ENCODE data around the gene COL26A1.
"Not testable (repeated sequence)": the region's sequence is repeated elsewhere in the genome, so short reads cannot be mapped to it uniquely, and the experiment has no call there.

Gene COL26A1

GRCh38 chr7:101340379-101340778, 22.3 kb upstream of the COL26A1 start:
- H3K36me3 ChIP-seq (ENCODE audit: insufficient read depth, low read length): no peaks in the 10 kb centered on the region
- no peak overlapping the region for H3K9ac ChIP-seq (ENCODE audit: insufficient read length)
- H3K9me3 ChIP-seq (ENCODE audit: low read depth, low read length): no peaks in the 10 kb centered on the region
- no peak for DNase-seq (ENCODE audit: low read depth, low spot score)
- TF ChIP-seq FOXP2 (optimal IDR thresholded peaks at IDR 0.05; ENCODE audit: control extremely low read depth, extremely low read length, insufficient read depth) (no peak), EZH2 (IDR thresholded peaks at IDR 0.05) (no peak), POLR2AphosphoS5 (IDR thresholded peaks at IDR 0.05; ENCODE audit: borderline replicate concordance, low read depth, low read length) (no peak)
- H3K4me3 ChIP-seq: no peak overlapping the region
- no peak overlapping the region for H3K27ac ChIP-seq

DNA sequence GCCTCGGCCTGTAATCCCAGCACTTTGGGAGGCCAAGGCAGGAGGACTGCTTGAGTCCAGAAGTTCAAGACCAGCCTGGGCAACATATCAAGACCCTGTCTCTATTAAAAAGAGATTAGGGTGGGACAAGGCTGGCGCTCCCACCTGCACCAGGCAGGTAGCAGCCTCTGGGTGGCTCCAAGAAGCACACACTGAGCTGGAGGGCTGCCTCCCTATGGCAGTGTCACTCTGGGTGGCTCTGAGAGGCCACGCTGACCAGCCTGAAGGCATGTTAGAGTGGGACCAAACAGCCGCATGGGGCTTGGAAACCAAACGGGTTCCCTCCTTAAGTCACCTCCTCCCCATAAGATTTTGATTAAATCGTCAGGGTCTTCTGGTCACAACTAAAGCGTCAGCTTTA, 19.8 kb upstream of the COL26A1 start:
- DNase-seq (ENCODE audit: low read depth, low spot score): no peak
- Histone ChIP-seq H3K9me3 (ENCODE audit: low read depth, low read length) (no peaks in the 10 kb centered on the region), H3K4me3 (no peak overlapping the region), H3K9ac (ENCODE audit: insufficient read length) (no peak overlapping the region), H3K27ac (no peak overlapping the region), H3K36me3 (ENCODE audit: insufficient read depth, low read length) (no peaks in the 10 kb centered on the region)
- TF ChIP-seq EZH2 (IDR thresholded peaks at IDR 0.05) (no peak), POLR2AphosphoS5 (IDR thresholded peaks at IDR 0.05; ENCODE audit: borderline replicate concordance, low read depth, low read length) (no peak), FOXP2 (optimal IDR thresholded peaks at IDR 0.05; ENCODE audit: control extremely low read depth, extremely low read length, insufficient read depth) (no peak)

DNA sequence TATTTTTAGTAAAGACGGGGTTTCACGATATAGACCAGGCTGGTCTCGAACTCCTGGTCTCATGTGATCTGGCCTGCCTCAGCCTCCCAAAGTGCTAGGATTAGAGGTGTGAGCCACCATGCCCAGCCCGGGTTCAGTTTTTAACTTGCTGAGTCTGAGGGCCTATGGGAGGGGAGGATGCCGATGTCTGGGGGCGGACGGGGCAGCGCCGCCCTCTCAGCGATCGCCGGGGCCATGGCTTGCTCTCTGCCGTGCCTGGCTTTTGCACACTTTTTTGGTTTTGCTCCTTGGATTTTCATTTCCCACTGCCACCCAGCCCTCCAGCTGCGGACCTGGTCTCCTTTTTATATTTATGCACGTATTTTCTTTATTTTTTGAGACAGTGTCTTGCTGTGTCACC, 15.2 kb upstream of the COL26A1 start:
- H3K36me3 ChIP-seq (ENCODE audit: insufficient read depth, low read length): no peaks in the 10 kb centered on the region
- H3K4me3 ChIP-seq: no peak overlapping the region
- no peak overlapping the region for H3K27ac ChIP-seq
- DNase-seq (ENCODE audit: low read depth, low spot score): no peak
- H3K9me3 ChIP-seq (ENCODE audit: low read depth, low read length): no peaks in the 10 kb centered on the region
- no peak overlapping the region for H3K9ac ChIP-seq (ENCODE audit: insufficient read length)
- TF ChIP-seq EZH2 (IDR thresholded peaks at IDR 0.05) (no peak), POLR2AphosphoS5 (IDR thresholded peaks at IDR 0.05; ENCODE audit: borderline replicate concordance, low read depth, low read length) (no peak), FOXP2 (optimal IDR thresholded peaks at IDR 0.05; ENCODE audit: control extremely low read depth, extremely low read length, insufficient read depth) (no peak)

DNA sequence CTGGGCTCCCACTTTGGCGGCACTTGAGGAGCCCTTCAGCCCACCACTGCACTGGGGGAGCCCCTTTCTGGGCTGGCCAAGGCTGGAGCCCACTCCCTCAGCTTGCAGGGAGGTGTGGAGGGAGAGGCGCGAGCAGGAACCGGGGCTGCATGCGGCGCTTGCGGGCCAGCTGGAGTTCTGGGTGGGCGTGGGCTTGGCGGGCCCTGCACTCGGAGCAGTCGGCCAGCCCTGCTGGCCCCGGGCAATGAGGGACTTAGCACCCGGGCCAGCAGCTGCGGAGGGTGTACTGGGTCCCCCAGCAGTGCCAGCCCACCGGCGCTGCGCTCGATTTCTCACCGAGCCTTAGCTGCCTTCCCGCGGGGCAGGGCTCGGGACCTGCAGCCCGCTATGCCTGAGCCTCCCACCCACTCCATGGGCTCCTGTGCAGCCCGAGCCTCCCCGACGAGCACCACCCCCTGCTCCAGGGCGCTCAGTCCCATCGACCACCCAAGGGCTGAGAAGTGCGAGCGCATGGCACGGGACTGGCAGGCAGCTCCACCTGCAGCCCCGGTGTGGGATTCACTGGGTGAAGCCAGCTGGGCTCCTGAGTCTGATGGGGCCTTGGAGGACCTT, 14.1 kb upstream of the COL26A1 start:
- H3K27ac ChIP-seq; H3K4me3 ChIP-seq; H3K9ac ChIP-seq (ENCODE audit: insufficient read length); DNase-seq (ENCODE audit: low read depth, low spot score); H3K9me3 ChIP-seq (ENCODE audit: low read depth, low read length); H3K36me3 ChIP-seq (ENCODE audit: insufficient read depth, low read length): not testable (repeated sequence)

DNA sequence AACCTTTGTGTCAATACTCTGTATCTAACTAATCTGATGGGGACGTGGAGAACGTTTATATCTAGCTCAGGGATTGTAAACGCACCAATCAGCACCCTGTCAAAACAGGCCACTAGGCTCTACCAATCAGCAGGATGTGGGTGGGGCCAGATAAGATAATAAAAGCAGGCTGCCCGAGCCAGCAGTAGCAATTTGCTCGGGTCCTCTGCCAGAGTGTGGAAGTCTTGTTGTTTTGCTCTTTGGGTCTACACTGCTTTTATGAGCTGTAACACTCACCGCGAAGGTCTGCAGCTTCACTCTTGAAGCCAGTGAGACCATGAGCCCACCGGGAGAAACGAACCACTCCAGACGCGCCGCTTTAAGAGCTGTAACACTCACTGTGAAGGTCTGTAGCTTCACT, 13.4 kb upstream of the COL26A1 start:
- not testable (repeated sequence) for H3K9ac ChIP-seq (ENCODE audit: insufficient read length)

DNA sequence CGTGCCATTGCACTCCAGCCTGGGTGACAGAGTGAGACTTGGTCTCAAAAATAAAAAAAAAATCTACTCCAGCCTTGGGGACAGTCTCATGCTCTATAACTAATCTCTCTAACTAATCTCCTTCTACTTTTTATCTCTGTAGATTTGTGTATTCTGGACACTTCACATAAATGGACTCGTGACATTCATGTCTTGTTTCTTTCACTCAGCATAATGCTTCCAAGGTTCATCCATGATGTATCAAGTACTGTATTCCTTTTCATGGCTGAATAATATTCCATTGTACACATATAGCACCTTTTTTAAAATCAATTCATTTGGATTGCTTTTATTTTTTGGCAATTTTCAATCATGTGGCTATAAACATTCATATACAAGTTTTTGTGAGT, 9.8 kb upstream of the COL26A1 start:
- no peaks in the 10 kb centered on the region for H3K9me3 ChIP-seq (ENCODE audit: low read depth, low read length)
- no peak for DNase-seq (ENCODE audit: low read depth, low spot score)
- H3K9ac ChIP-seq (ENCODE audit: insufficient read length): no peak overlapping the region
- TF ChIP-seq EZH2 (IDR thresholded peaks at IDR 0.05) (no peak), FOXP2 (optimal IDR thresholded peaks at IDR 0.05; ENCODE audit: control extremely low read depth, extremely low read length, insufficient read depth) (no peak), POLR2AphosphoS5 (IDR thresholded peaks at IDR 0.05; ENCODE audit: borderline replicate concordance, low read depth, low read length) (no peak)
- no peaks in the 10 kb centered on the region for H3K36me3 ChIP-seq (ENCODE audit: insufficient read depth, low read length)
- no peak overlapping the region for H3K4me3 ChIP-seq
- H3K27ac ChIP-seq: no peak overlapping the region

More for the DNA sequence above, 13.4 kb upstream of the COL26A1 start:
- not testable (repeated sequence) for H3K36me3 ChIP-seq (ENCODE audit: insufficient read depth, low read length); DNase-seq (ENCODE audit: low read depth, low spot score); H3K27ac ChIP-seq; H3K4me3 ChIP-seq; H3K9me3 ChIP-seq (ENCODE audit: low read depth, low read length)

DNA sequence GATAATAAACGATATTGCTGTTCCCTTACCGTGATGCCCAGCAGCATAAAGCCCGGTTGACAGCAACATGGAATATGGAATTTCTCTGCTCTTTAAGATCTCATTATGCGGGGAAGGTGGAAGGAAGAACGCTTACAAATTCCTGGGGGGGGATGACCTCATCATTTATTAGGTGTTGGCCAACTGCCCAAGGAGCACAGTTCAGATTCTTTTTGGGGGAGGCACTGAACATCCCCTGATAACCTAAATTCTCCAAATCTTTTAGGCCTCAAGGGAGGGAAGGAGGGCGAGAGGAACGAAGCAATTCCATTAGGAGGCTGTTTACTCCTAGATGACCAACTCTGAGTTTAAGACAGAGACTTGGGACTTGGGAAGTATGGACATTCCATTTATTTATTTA, 5.2 kb upstream of the COL26A1 start:
- no peak for TF ChIP-seq FOXP2 (optimal IDR thresholded peaks at IDR 0.05; ENCODE audit: control extremely low read depth, extremely low read length, insufficient read depth)
- TF ChIP-seq EZH2 (IDR thresholded peaks at IDR 0.05): no peak
- no peak for TF ChIP-seq POLR2AphosphoS5 (IDR thresholded peaks at IDR 0.05; ENCODE audit: borderline replicate concordance, low read depth, low read length)
- Histone ChIP-seq H3K36me3 (ENCODE audit: insufficient read depth, low read length) (no peaks in the 10 kb centered on the region), H3K9me3 (ENCODE audit: low read depth, low read length) (no peaks in the 10 kb centered on the region), H3K27ac (no peak overlapping the region), H3K4me3 (no peak overlapping the region), H3K9ac (ENCODE audit: insufficient read length) (no peak overlapping the region)
- no peak for DNase-seq (ENCODE audit: low read depth, low spot score)

DNA sequence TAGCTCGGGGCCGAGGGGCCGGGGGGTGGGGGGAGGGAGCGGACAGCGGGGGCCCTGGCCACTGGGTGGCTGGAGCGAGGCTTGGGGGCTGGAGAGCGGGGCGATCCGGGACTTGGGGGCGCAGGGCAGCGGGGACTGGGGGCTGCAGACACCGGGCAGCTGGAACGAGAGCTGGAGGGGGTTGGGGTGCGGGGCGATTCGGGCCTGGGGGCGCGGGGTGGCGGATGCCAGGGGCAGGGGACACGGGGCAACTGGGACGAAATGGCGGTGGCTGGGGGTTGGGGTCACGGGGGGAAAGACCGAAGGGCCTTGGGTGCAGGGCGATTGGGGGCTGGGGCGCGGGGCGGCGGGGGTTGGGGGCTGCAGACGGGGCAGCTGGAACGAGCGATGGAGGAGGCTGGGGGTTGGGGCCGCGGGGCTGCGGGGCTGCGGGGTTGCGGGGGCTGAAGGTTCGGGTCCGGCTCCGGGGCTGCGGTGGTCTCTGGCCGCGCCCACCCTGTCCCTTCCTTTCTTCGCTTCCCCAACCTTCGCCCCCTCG, 590 bp downstream of the COL26A1 start:
- H3K27ac ChIP-seq: no peak overlapping the region
- H3K9me3 ChIP-seq (ENCODE audit: low read depth, low read length): no peaks in the 10 kb centered on the region
- H3K9ac ChIP-seq (ENCODE audit: insufficient read length): peak overlapping the region; percentile 93
- H3K36me3 ChIP-seq (ENCODE audit: insufficient read depth, low read length): no peaks in the 10 kb centered on the region
- peak overlapping the region; percentile 96 for H3K4me3 ChIP-seq
- DNase-seq (ENCODE audit: low read depth, low spot score): no peak
- TF ChIP-seq FOXP2 (optimal IDR thresholded peaks at IDR 0.05; ENCODE audit: control extremely low read depth, extremely low read length, insufficient read depth) (no peak), POLR2AphosphoS5 (IDR thresholded peaks at IDR 0.05; ENCODE audit: borderline replicate concordance, low read depth, low read length) (no peak), EZH2 (IDR thresholded peaks at IDR 0.05) (no peak)

DNA sequence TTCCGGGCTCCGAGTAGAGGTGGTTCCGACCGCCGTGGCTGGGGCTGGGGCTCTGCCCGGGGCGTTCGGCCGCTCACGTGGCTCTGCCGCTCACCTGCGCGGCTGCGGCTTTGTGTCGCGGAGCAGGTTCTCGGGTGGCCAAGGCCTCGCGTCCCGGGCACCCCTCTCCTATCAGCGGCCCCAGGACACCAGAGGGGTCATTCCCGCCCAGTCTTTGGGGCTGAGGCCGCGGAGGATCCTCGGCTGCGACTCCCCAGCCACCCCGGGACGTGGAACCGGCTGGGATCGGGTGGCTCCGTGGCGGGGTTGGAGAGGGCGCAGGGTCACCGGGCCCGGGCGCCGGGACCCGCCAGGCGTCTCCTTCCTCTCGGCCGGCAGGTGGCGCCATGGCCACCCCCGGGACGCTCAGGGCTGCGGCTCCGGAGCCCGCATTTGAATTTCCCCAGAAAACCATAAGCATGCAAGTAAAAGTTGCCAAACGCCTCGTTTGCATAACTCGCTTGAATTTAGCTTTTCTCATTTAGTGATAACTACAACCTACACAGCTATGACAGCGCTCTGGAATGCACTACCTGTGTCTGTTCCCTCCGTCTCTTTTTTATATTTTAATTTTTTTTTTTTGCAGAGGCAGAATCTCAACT, 1.2 kb downstream of the COL26A1 start:
- Histone ChIP-seq H3K9me3 (ENCODE audit: low read depth, low read length) (no peaks in the 10 kb centered on the region), H3K36me3 (ENCODE audit: insufficient read depth, low read length) (no peaks in the 10 kb centered on the region), H3K27ac (no peak overlapping the region), H3K4me3 (peak overlapping the region; percentile 96), H3K9ac (ENCODE audit: insufficient read length) (peak overlapping the region; percentile 93)
- DNase-seq (ENCODE audit: low read depth, low spot score): peak; percentile 24
- TF ChIP-seq POLR2AphosphoS5 (IDR thresholded peaks at IDR 0.05; ENCODE audit: borderline replicate concordance, low read depth, low read length): no peak
- no peak for TF ChIP-seq FOXP2 (optimal IDR thresholded peaks at IDR 0.05; ENCODE audit: control extremely low read depth, extremely low read length, insufficient read depth)
- no peak for TF ChIP-seq EZH2 (IDR thresholded peaks at IDR 0.05)

Data from SK-N-MC (cell line).